ENCODE data around the gene TNF.
A peak's percentile ranks its signal among the peaks of the same experiment; 100 is the strongest.
"Not testable (repeated sequence)": the region's sequence is repeated elsewhere in the genome, so short reads cannot be mapped to it uniquely, and the experiment has no call there.

Gene TNF

GRCh38 chr6:31544676-31545075 lies 30.7 kb upstream of the TNF start:
- no peak for DNase-seq (ENCODE audit: low spot score)

GRCh38 chr6:31545291-31545690 lies 30.1 kb upstream of the TNF start:
- no peak for DNase-seq (ENCODE audit: low spot score)

- DNase-seq (ENCODE audit: low spot score): peak; percentile 93
Measured at GRCh38 chr6:31546339-31546957, 28.9 kb upstream of the TNF start, which contains the start of gene ATP6V1G2. ATP6V1G2 (minus strand) TSS chr6:31546608; CDS start chr6:31546559, 49 bp downstream.

GRCh38 chr6:31546958-31547726 lies 28.2 kb upstream of the TNF start, which contains the start of gene NFKBIL1:
NFKBIL1 (plus strand) TSS chr6:31547608; CDS start chr6:31547695, 87 bp downstream.
- DNase-seq (ENCODE audit: low spot score): peak; percentile 96

- no peak for DNase-seq (ENCODE audit: low spot score)
Measured at GRCh38 chr6:31547727-31548543, 27.4 kb upstream of the TNF start.

- DNase-seq (ENCODE audit: low spot score): no peak
Measured at GRCh38 chr6:31548544-31548873, 26.9 kb upstream of the TNF start.

GRCh38 chr6:31551371-31551770 lies 24.0 kb upstream of the TNF start:
- DNase-seq (ENCODE audit: low spot score): not testable (repeated sequence)

GRCh38 chr6:31556307-31556706 lies 19.1 kb upstream of the TNF start:
- no peak for DNase-seq (ENCODE audit: low spot score)

GRCh38 chr6:31557443-31558317 lies 17.7 kb upstream of the TNF start:
- no peak for DNase-seq (ENCODE audit: low spot score)

GRCh38 chr6:31558318-31558625 lies 17.1 kb upstream of the TNF start:
- DNase-seq (ENCODE audit: low spot score): no peak

- DNase-seq (ENCODE audit: low spot score): no peak
Measured at GRCh38 chr6:31558631-31559500, 16.5 kb upstream of the TNF start.

GRCh38 chr6:31559606-31559957 lies 15.8 kb upstream of the TNF start:
- DNase-seq (ENCODE audit: low spot score): no peak

GRCh38 chr6:31559958-31560696 lies 15.2 kb upstream of the TNF start:
- no peak for DNase-seq (ENCODE audit: low spot score)

GRCh38 chr6:31560697-31561058 lies 14.7 kb upstream of the TNF start:
- no peak for DNase-seq (ENCODE audit: low spot score)

GRCh38 chr6:31567531-31568370 lies 7.6 kb upstream of the TNF start:
- DNase-seq (ENCODE audit: low spot score): no peak

GRCh38 chr6:31568537-31568961 lies 6.8 kb upstream of the TNF start:
- no peak for DNase-seq (ENCODE audit: low spot score)

GRCh38 chr6:31569861-31570536 lies 5.4 kb upstream of the TNF start:
- no peak for DNase-seq (ENCODE audit: low spot score)

GRCh38 chr6:31572041-31572911 lies 3.1 kb upstream of the TNF start, which contains the start of gene LTA:
LTA (plus strand) TSS chr6:31572289; CDS start chr6:31572743, 454 bp downstream.
- DNase-seq (ENCODE audit: low spot score): no peak

Measured in left forelimb (tissue), 1 donor.